B cell (primary cell): ENCODE measurements around the gene GMNC.

Source experiments
- EZH2 ChIP-seq: IDR thresholded peaks from 2 replicates; pipeline ENCODE4 v1.6.1; 2012; ENCODE audit warnings: borderline replicate concordance, low read depth, mild to moderate bottlenecking, moderate library complexity, low read length; ENCODE audit not compliant: insufficient read depth, poor library complexity, severe bottlenecking
- TF ChIP-seq, protein P1 (sequence below): fragments of 200-600 bp; IDR thresholded peaks from one replicate; pipeline ENCODE4 v1.8.0; 2022; ENCODE audit warnings: antibody characterized with exemption, mild to moderate bottlenecking

DNA sequence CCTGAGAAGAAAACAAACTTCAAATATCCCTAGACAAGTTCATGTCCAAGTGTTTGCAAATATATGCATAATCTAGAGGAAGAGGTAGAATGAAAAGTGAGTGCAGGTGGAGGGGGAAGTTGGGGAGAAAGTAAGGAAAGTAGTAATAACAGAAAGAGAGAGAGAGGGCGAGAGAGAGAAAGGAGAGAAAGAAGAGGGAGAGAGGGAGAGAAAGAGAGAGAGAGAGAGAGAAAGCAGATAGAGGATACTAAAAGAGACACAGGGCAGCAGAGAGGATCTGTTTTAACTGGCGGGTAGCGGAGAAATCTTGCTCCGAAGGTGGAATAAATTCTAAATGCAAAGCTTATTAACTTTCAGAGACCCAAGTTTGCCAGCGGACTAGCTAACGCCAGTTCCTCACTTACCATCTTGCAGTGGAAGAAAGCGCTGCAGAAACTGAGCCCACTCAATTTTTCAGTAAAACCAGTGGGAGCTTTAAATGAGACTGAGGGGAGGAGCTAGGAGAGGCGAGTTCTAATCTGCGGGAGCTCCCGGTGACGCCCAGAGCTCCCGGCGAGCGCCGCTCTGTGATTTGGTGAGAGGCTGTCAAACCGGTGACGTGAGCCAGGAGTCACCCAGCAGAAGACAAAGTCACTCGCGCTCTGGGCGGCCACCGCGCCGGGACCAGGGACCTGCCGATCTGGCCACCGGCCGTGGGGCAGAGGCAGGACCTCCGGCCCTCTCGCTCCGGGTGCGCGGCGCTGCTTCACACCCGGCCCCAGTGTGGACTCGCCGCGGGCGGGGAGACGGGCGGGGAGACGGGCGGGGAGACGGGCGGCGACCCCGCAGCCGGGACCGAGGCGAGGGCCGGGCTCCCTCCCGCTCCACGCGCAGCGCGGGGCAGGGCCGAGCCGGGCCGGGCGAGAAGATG lies at the start of gene GMNC:
- TF ChIP-seq, protein P1, sequence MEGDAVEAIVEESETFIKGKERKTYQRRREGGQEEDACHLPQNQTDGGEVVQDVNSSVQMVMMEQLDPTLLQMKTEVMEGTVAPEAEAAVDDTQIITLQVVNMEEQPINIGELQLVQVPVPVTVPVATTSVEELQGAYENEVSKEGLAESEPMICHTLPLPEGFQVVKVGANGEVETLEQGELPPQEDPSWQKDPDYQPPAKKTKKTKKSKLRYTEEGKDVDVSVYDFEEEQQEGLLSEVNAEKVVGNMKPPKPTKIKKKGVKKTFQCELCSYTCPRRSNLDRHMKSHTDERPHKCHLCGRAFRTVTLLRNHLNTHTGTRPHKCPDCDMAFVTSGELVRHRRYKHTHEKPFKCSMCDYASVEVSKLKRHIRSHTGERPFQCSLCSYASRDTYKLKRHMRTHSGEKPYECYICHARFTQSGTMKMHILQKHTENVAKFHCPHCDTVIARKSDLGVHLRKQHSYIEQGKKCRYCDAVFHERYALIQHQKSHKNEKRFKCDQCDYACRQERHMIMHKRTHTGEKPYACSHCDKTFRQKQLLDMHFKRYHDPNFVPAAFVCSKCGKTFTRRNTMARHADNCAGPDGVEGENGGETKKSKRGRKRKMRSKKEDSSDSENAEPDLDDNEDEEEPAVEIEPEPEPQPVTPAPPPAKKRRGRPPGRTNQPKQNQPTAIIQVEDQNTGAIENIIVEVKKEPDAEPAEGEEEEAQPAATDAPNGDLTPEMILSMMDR, result no peak
- TF ChIP-seq EZH2, result no peak
